Psoas muscle (tissue), 8 donors: ENCODE measurements around the gene VAV2. TPM values are rescaled to one million over a fixed set of nuclear protein-coding genes. Genes with fewer than 3 reads are reported as not detected.
A peak's percentile ranks its signal among the peaks of the same experiment; 100 is the strongest.
"Not testable (repeated sequence)": the region's sequence is repeated elsewhere in the genome, so short reads cannot be mapped to it uniquely, and the experiment has no call there.

ENCODE experiments used
- ATAC-seq, 4 donors: fragments of 200-7000 bp; cut with Tn5 transposase; one replicate each; pipeline ENCODE4 v1.9.1; 2020; ENCODE audit warnings: moderate library complexity in 3 of 4, mild to moderate bottlenecking in 2 of 4
- DNase-seq, 2 donors: peaks; one replicate each; pipeline ENCODE4 v3.0.0-alpha.2; 2020
- H3K27ac ChIP-seq: fragments of 200-600 bp; one replicate; pipeline ENCODE4 v1.8.0; 2022
- H3K27me3 ChIP-seq, 3 donors: fragments of 200-600 bp in 1 of 3; one replicate each; pipeline versions ENCODE4 v1.6.1 to v1.8.0; 2013 to 2022; ENCODE audit warnings: low read length in 2 of 3, mild to moderate bottlenecking in 2 of 3, moderate library complexity in 1 of 3; ENCODE audit not compliant: insufficient read depth in 3 of 3
- H3K36me3 ChIP-seq, 2 donors: fragments of 200-600 bp in 1 of 2; one replicate each; pipeline versions ENCODE4 v1.6.1 to v1.8.0; 2013 to 2022; ENCODE audit warnings: low read depth in 1 of 2, mild to moderate bottlenecking in 1 of 2, moderate library complexity in 1 of 2; ENCODE audit not compliant: insufficient read depth in 1 of 2
- H3K4me1 ChIP-seq: fragments of 200-600 bp; one replicate; pipeline ENCODE4 v1.8.0; 2022
- H3K4me3 ChIP-seq: fragments of 200-600 bp; one replicate; pipeline ENCODE4 v1.8.0; 2022; ENCODE audit warnings: mild to moderate bottlenecking
- H3K9me3 ChIP-seq: fragments of 200-600 bp; one replicate; pipeline ENCODE4 v1.8.0; 2022
- CTCF ChIP-seq: fragments of 200-600 bp; IDR thresholded peaks from one replicate; pipeline ENCODE4 v1.8.0; 2022; ENCODE audit warnings: antibody characterized with exemption
- WGBS, 3 donors: extraction: QIAGEN DNeasy Blood & Tissue Kit; methylation state at CpG; one replicate each; pipeline versions ENCODE4 v1.1.6 to v1.1.7; 2013; 5-methylcytosine and 5-hydroxymethylcytosine counted together
- intact Hi-C, 2 donors: fragments of 100-400 bp; cut with DNase I; formaldehyde crosslinking; loops; one replicate each; pipeline versions ENCODE4 v1.11.0 to v1.14.2; 2022
- polyA plus RNA-seq, 3 donors: library from polyadenylated mRNA; stranded (reverse); fragments of 200-250 nt; gene quantifications; one replicate each; pipeline ENCODE4 v1.2.3, GENCODE V29; 2013
- total RNA-seq, 4 donors: library from RNA; stranded (reverse); fragmentation: NEBNext Ultra II Directional in 2 of 4; extraction: Animal tissue kit (Norgen Biotek cat#: 25700) in 2 of 4; gene quantifications; one replicate each; pipeline versions ENCODE4 v1.2.1 to v1.2.4, GENCODE V29; 2021 to 2023
- donor health status: healthy with polysubstance abuse.
- donor health status: DM: no; HTN: no; CAD: no; lungs with moderate emphysema.
- donor health status: Bipolar disorder and iron deficiency.
- donor health status: healthy.
- donor health status: DM: yes; HTN: yes; CAD: no.
- donor health status: DM: no; HTN: no; CAD: no.
- donor health status: DM: no; HTN: no; CAD: no.
- donor health status: DM: yes; HTN: yes; CAD: no.

Gene VAV2
- total and polyA plus RNA-seq, 7 donors: 0.70 to 2.9 (median 1.4) TPM

GRCh38 chr9:133958756-133959155 is 33.4 kb downstream of the VAV2 start:
- no peak overlapping the region for H3K27ac ChIP-seq
- H3K4me1 ChIP-seq: peaks cover 9% of the 10 kb centered on the region
- WGBS, 3 donors: 78 to 89% (median 81%) methylated on average over 6 of the region's 6 CpGs
- TF ChIP-seq CTCF: no peak
- no peak overlapping the region for H3K4me3 ChIP-seq
- no peak for ATAC-seq
- DNase-seq: peak in 1 of 2 donors; percentile 35
- intact Hi-C loops: no loop called here
- no peaks in the 10 kb centered on the region for H3K36me3 ChIP-seq
- no peaks in the 10 kb centered on the region for H3K9me3 ChIP-seq
- peaks cover 0 to 44% (median 3%) of the 10 kb centered on the region in 3 donors for H3K27me3 ChIP-seq

GRCh38 chr9:133957772-133958171 is 34.4 kb downstream of the VAV2 start:
- H3K27ac ChIP-seq, intact Hi-C loops, H3K9me3 ChIP-seq, DNase-seq, ATAC-seq, H3K4me1 ChIP-seq, H3K36me3 ChIP-seq, H3K4me3 ChIP-seq: not testable (repeated sequence)
- H3K27me3 ChIP-seq: peaks cover 0 to 40% (median 3%) of the 10 kb centered on the region in 3 donors
- 46 to 100% (median 57%) methylated on average over 1 to 2 of the region's 7 CpGs for WGBS, 3 donors

GRCh38 chr9:133957328-133957727 is 34.8 kb downstream of the VAV2 start:
- no peak for ATAC-seq
- Histone ChIP-seq H3K36me3 (no peaks in the 10 kb centered on the region), H3K9me3 (no peaks in the 10 kb centered on the region), H3K27me3 (peaks cover 0 to 40% (median 3%) of the 10 kb centered on the region in 3 donors), H3K4me1 (peaks cover 9% of the 10 kb centered on the region), H3K4me3 (no peak overlapping the region), H3K27ac (no peak overlapping the region)
- no peak for TF ChIP-seq CTCF
- intact Hi-C loops: no loop called here
- WGBS, 3 donors: 43 to 66% (median 60%) methylated on average over 10 to 13 of the region's 13 CpGs
- DNase-seq: peak in 1 of 2 donors; percentile 26

GRCh38 chr9:133956520-133957076 is 35.5 kb downstream of the VAV2 start:
- H3K4me1 ChIP-seq: peaks cover 9% of the 10 kb centered on the region
- ATAC-seq: peak in 1 of 4 donors; percentile 46
- H3K4me3 ChIP-seq: no peak overlapping the region
- peak; percentile 39 to 56 for DNase-seq
- intact Hi-C loops: no loop called here
- WGBS, 3 donors: 18 to 38% (median 28%) methylated on average over 14 of the region's 14 CpGs
- no peak for TF ChIP-seq CTCF
- peaks cover 0 to 35% (median 3%) of the 10 kb centered on the region in 3 donors for H3K27me3 ChIP-seq
- H3K27ac ChIP-seq: no peak overlapping the region
- H3K36me3 ChIP-seq: no peaks in the 10 kb centered on the region
- no peaks in the 10 kb centered on the region for H3K9me3 ChIP-seq

- intact Hi-C loops: no loop called here
- Histone ChIP-seq H3K36me3 (no peaks in the 10 kb centered on the region), H3K27ac (no peak overlapping the region), H3K4me1 (peaks cover 9% of the 10 kb centered on the region), H3K4me3 (peak overlapping the region; percentile 22), H3K9me3 (no peaks in the 10 kb centered on the region), H3K27me3 (peaks cover 0 to 35% (median 1%) of the 10 kb centered on the region in 3 donors)
- DNase-seq (peak; percentile 23 to 52), ATAC-seq (no peak)
- 15 to 35% (median 23%) methylated on average over 15 of the region's 15 CpGs for WGBS, 3 donors
- no peak for TF ChIP-seq CTCF
These were observed 36.2 kb downstream of the VAV2 start for GRCh38 chr9:133955821-133956411.
